ENCODE data around the gene PDGFB. TPM values are rescaled to one million over a fixed set of nuclear protein-coding genes. Genes with fewer than 3 reads are reported as not detected.

Gene PDGFB
- total RNA-seq, 6 donors from 2014 or later: 15.4 to 41.7 (median 24.1) TPM

DNA sequence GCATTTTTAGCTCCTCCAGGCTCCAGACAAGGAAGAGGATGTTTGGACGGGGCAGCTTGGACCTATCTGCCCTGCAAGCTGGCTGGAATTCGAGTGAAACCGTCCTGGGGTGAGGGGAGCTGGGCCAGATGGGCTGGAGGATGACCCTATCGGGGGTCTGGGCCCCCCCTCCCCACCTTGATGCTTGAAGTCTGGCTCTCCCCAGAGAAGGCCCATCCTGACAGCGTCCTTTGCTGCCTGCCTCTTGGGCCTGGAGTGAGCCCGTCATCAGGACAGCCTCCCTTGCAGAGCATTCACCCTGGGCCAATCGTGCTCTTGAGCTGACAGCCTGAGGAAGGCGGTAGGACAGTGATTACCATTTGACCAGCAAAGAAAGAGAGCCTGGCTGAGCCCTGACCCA, 5.3 kb upstream of the PDGFB start:
- peak overlapping the region; percentile 53 to 79 (median 64) for H3K27ac ChIP-seq
- ATAC-seq (ENCODE audit: low FRiP score in 2 of 2) (no peak), DNase-seq (no peak)
- no peaks in the 10 kb centered on the region for H3K27me3 ChIP-seq
- 42 to 56% methylated on average over 6 to 8 of the region's 8 CpGs for WGBS, 2 donors
- no peaks in the 10 kb centered on the region for H3K36me3 ChIP-seq
- no peaks in the 10 kb centered on the region for H3K9me3 ChIP-seq
- H3K4me3 ChIP-seq: no peak overlapping the region
- TF ChIP-seq POLR2A (IDR thresholded peaks at IDR 0.05) (no peak), EP300 (IDR thresholded peaks at IDR 0.05) (no peak), POLR2AphosphoS5 (IDR thresholded peaks at IDR 0.05) (no peak)
- TF ChIP-seq, protein P1, sequence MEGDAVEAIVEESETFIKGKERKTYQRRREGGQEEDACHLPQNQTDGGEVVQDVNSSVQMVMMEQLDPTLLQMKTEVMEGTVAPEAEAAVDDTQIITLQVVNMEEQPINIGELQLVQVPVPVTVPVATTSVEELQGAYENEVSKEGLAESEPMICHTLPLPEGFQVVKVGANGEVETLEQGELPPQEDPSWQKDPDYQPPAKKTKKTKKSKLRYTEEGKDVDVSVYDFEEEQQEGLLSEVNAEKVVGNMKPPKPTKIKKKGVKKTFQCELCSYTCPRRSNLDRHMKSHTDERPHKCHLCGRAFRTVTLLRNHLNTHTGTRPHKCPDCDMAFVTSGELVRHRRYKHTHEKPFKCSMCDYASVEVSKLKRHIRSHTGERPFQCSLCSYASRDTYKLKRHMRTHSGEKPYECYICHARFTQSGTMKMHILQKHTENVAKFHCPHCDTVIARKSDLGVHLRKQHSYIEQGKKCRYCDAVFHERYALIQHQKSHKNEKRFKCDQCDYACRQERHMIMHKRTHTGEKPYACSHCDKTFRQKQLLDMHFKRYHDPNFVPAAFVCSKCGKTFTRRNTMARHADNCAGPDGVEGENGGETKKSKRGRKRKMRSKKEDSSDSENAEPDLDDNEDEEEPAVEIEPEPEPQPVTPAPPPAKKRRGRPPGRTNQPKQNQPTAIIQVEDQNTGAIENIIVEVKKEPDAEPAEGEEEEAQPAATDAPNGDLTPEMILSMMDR (IDR thresholded peaks at IDR 0.05): no peak
- peaks cover 34 to 59% (median 57%) of the 10 kb centered on the region in 4 donors for H3K4me1 ChIP-seq

DNA sequence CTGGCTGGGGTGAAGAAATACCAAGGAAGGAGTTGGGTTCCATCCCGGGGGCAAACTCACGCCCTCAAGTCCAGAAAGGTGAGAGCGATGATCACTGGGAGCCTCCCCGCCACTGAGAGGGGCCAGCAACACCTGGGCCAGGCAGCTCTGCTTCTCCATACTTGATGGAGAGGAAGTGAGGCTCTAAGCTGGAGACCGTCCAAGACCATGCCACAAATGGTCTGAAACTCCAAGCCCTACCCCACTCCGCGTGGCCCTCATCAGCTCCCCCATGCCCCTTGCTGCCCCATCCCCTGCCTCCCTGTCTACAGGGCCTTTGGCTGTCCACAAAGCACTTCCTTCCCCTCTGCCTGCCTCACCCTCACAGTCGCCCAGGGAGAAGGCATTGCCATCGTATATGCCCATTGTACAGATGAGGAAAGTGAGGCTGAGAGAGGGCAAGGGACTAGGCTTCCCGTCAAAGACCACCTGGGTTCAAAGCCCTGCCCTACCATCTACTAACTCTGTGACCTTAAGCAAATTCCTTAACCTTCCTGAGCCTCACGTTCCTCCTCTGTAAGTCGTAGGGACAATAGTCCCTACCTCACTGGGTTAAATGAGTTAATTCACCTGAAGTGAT, 4.4 kb upstream of the PDGFB start:
- Histone ChIP-seq H3K4me3 (no peak overlapping the region), H3K36me3 (no peaks in the 10 kb centered on the region), H3K27me3 (no peaks in the 10 kb centered on the region), H3K9me3 (no peaks in the 10 kb centered on the region), H3K27ac (peak overlapping the region; percentile 53 to 79 (median 64)), H3K4me1 (peaks cover 31 to 58% (median 55%) of the 10 kb centered on the region in 4 donors)
- TF ChIP-seq, protein P1 (IDR thresholded peaks at IDR 0.05): no peak
- no peak for TF ChIP-seq EP300 (IDR thresholded peaks at IDR 0.05)
- no peak for TF ChIP-seq POLR2AphosphoS5 (IDR thresholded peaks at IDR 0.05)
- TF ChIP-seq POLR2A (IDR thresholded peaks at IDR 0.05): no peak
- no peak for DNase-seq
- ATAC-seq (ENCODE audit: low FRiP score in 2 of 2): no peak
- 62 to 73% methylated on average over 10 to 12 of the region's 12 CpGs for WGBS, 2 donors

DNA sequence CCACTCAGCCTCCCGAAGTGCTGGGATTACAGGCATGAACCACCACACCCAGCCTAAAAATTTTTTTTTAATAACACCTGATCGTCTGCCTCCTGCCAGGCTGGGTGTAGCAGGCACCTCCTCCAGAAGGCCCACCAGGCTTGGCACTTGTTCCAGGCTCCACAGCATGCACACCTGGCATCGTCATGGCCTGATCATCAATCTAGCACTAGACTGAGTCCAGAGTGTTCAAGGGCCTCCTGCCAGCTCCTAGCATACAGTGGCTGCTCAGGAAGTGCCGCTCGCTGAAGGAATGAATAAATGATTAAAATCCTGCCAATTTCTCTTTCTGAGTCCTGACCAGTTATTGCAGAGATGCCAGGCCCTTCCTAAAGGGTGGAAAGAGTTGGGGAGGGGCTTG, 3.5 kb upstream of the PDGFB start:
- H3K4me1 ChIP-seq: peaks cover 29 to 58% (median 54%) of the 10 kb centered on the region in 4 donors
- TF ChIP-seq EP300 (IDR thresholded peaks at IDR 0.05): no peak
- no peak for TF ChIP-seq POLR2A (IDR thresholded peaks at IDR 0.05)
- TF ChIP-seq, protein P1 (IDR thresholded peaks at IDR 0.05): no peak
- H3K36me3 ChIP-seq: no peaks in the 10 kb centered on the region
- H3K27me3 ChIP-seq: peaks cover 0 to 2% (median 0%) of the 10 kb centered on the region in 4 donors
- DNase-seq (no peak), ATAC-seq (ENCODE audit: low FRiP score in 2 of 2) (no peak)
- WGBS, 2 donors: 32 to 33% methylated on average over 3 to 5 of the region's 5 CpGs
- no peak overlapping the region for H3K4me3 ChIP-seq
- H3K9me3 ChIP-seq: no peaks in the 10 kb centered on the region
- peak overlapping the region in 1 of 4 donors; percentile 79 for H3K27ac ChIP-seq

DNA sequence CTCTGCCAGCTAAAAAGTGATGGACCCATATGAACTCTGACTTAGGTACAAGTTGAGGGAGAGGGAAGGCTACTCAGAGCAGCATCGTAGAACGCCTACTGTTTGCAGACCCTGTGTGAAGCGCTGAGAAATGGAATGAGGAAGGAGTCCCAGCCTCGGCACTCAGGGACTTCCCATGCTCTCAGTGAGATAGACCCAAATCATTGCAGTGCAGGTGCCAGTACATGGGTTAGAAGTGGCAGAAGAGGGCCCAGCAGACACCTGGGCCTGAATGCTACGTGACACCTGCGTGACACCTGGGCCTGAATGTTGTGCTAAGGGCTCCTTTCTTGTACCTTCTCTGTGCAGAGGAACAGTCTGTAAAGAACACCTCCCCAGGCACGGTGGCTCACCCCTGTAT, 2.6 kb upstream of the PDGFB start:
- ATAC-seq (ENCODE audit: low FRiP score in 2 of 2) (no peak), DNase-seq (no peak)
- Histone ChIP-seq H3K36me3 (no peaks in the 10 kb centered on the region), H3K4me1 (peaks cover 31 to 58% (median 54%) of the 10 kb centered on the region in 4 donors), H3K9me3 (no peaks in the 10 kb centered on the region), H3K27me3 (peaks cover 0 to 4% (median 2%) of the 10 kb centered on the region in 4 donors), H3K4me3 (no peak overlapping the region), H3K27ac (no peak overlapping the region)
- WGBS, 2 donors: 73 to 74% methylated on average over 6 to 7 of the region's 7 CpGs
- TF ChIP-seq POLR2A (IDR thresholded peaks at IDR 0.05) (no peak), EP300 (IDR thresholded peaks at IDR 0.05) (no peak), POLR2AphosphoS5 (IDR thresholded peaks at IDR 0.05) (no peak)
- TF ChIP-seq, protein P1 (IDR thresholded peaks at IDR 0.05): no peak

Measured in upper lobe of left lung (tissue), 6 donors.